Neural cell (in vitro differentiated cells): Measurements from ENCODE around the gene FRMD4B.

Source experiments
- CTCF ChIP-seq: fragments of 450-650 bp; IDR thresholded peaks from 2 replicates; pipeline ENCODE4 v1.5.1; 2014; ENCODE audit warnings: antibody characterized with exemption, mild to moderate bottlenecking, moderate library complexity; ENCODE audit not compliant: poor library complexity, severe bottlenecking
- EP300 ChIP-seq: fragments of 450-650 bp; conservative IDR thresholded peaks from 2 replicates; pipeline ENCODE4 v1.6.1; 2014; ENCODE audit warnings: antibody characterized with exemption, mild to moderate bottlenecking, moderate library complexity; ENCODE audit not compliant: poor library complexity, severe bottlenecking
- EZH2 ChIP-seq: fragments of 200-600, 300-800 bp; shearing (Covaris generic), sonication (generic); IDR thresholded peaks from 2 replicates; pipeline ENCODE4 v1.6.1; 2014; ENCODE audit warnings: antibody characterized with exemption, low read length, borderline replicate concordance, mild to moderate bottlenecking; ENCODE audit not compliant: insufficient read depth, poor library complexity, severe bottlenecking
- POLR2AphosphoS5 ChIP-seq: IDR thresholded peaks from 2 replicates; pipeline ENCODE4 v1.6.1; 2012
- REST ChIP-seq: IDR thresholded peaks from 2 replicates; pipeline ENCODE4 v1.6.1; 2012; ENCODE audit warnings: borderline replicate concordance
- SMC3 ChIP-seq: fragments of 450-650 bp; conservative IDR thresholded peaks from 2 replicates; pipeline ENCODE4 v1.6.1; 2014; ENCODE audit warnings: antibody characterized with exemption, mild to moderate bottlenecking, moderate library complexity; ENCODE audit not compliant: poor library complexity
- TAF1 ChIP-seq: IDR thresholded peaks from 2 replicates; pipeline ENCODE4 v1.6.1; 2012; ENCODE audit warnings: low read depth

GRCh38 chr3:69411346-69411745 lies 25.5 kb upstream of the FRMD4B start:
- TF ChIP-seq CTCF (no peak), REST (no peak), EP300 (no peak), POLR2AphosphoS5 (no peak), EZH2 (no peak), SMC3 (no peak), TAF1 (no peak)
